Activated T-cell treated with anti-CD3 and anti-CD28 coated beads, Interleukin-2, amount 50 U/mL, for 4 hours (primary cell): ENCODE measurements around the gene MAGI1. TPM values are rescaled to one million over a fixed set of nuclear protein-coding genes. Genes with fewer than 3 reads are reported as not detected.

ENCODE experiments used
- ATAC-seq, 2 donors: fragments of 200-7000 bp; cut with Tn5 transposase; one replicate each; pipeline ENCODE4 v1.10.0; 2021
- DNase-seq: peaks from one replicate; pipeline ENCODE4 v3.0.0-alpha.2; 2020
- H3K27me3 Mint-ChIP-seq: one replicate; pipeline ENCODE4 v1.8.0; 2021; ENCODE audit warnings: low read depth, mixed read lengths
- H3K36me3 Mint-ChIP-seq: one replicate; pipeline ENCODE4 v1.8.0; 2022; ENCODE audit warnings: mixed read lengths; ENCODE audit not compliant: insufficient read depth
- H3K4me1 Mint-ChIP-seq: one replicate; pipeline ENCODE4 v1.8.0; 2021; ENCODE audit warnings: low read depth, mixed read lengths
- H3K4me3 Mint-ChIP-seq: one replicate; pipeline ENCODE4 v1.8.0; 2021; ENCODE audit warnings: mild to moderate bottlenecking, moderate library complexity, mixed read lengths
- H3K9me3 Mint-ChIP-seq: one replicate; pipeline ENCODE4 v1.8.0; 2021; ENCODE audit warnings: mixed read lengths
- total RNA-seq, 3 donors: library from RNA; stranded (reverse); gene quantifications; one replicate each; pipeline ENCODE4 v1.2.1, GENCODE V29; 2021

MAGI1 gene
- total RNA-seq, 3 donors from 2014 or later, result 0.45 to 0.76 (median 0.46) TPM

- peaks cover 5% of the 10 kb centered on the region for H3K9me3 Mint-ChIP-seq
- H3K36me3 Mint-ChIP-seq, result no peaks in the 10 kb centered on the region
- no peaks in the 10 kb centered on the region for H3K27me3 Mint-ChIP-seq
- DNase-seq, result no peak
- ATAC-seq, result no peak
- no peak overlapping the region for H3K4me3 Mint-ChIP-seq
- H3K4me1 Mint-ChIP-seq, result no peaks in the 10 kb centered on the region
Observed at GRCh38 chr3:65659396-65659795, 379.3 kb downstream of the MAGI1 start.

- Mint-ChIP-seq H3K9me3 (peaks cover 5% of the 10 kb centered on the region), H3K36me3 (no peaks in the 10 kb centered on the region), H3K4me3 (no peak overlapping the region), H3K4me1 (no peaks in the 10 kb centered on the region), H3K27me3 (no peaks in the 10 kb centered on the region)
- DNase-seq (no peak), ATAC-seq (no peak)
Observed at GRCh38 chr3:65658401-65658800, 380.3 kb downstream of the MAGI1 start.

GRCh38 chr3:65655061-65655460 lies 383.7 kb downstream of the MAGI1 start:
- DNase-seq (no peak), ATAC-seq (no peak)
- Mint-ChIP-seq H3K4me1 (no peaks in the 10 kb centered on the region), H3K36me3 (no peaks in the 10 kb centered on the region), H3K4me3 (no peak overlapping the region), H3K27me3 (no peaks in the 10 kb centered on the region), H3K9me3 (peaks cover 5% of the 10 kb centered on the region)

DNA sequence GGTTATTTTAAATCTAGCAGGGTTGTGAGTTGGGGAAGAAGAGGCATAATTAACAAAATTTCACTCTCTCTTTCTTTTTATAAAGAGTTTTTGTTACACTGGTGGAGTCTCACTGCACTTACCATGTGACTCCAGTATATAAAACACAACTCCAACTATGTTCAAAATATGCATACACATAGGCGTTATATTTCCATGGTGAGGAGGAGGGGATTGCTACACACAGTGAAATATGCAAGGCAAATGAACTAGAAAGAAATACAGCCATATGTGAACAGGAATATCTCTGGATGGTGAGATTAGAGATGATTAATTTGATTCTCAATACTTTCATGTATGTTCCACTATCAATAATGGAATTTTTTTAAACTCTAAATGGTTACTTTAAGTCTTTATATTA lies 385.0 kb downstream of the MAGI1 start:
- H3K27me3 Mint-ChIP-seq, result no peaks in the 10 kb centered on the region
- H3K4me1 Mint-ChIP-seq, result no peaks in the 10 kb centered on the region
- no peak overlapping the region for H3K4me3 Mint-ChIP-seq
- H3K9me3 Mint-ChIP-seq, result no peaks in the 10 kb centered on the region
- H3K36me3 Mint-ChIP-seq, result no peaks in the 10 kb centered on the region
- ATAC-seq (no peak), DNase-seq (no peak)

DNA sequence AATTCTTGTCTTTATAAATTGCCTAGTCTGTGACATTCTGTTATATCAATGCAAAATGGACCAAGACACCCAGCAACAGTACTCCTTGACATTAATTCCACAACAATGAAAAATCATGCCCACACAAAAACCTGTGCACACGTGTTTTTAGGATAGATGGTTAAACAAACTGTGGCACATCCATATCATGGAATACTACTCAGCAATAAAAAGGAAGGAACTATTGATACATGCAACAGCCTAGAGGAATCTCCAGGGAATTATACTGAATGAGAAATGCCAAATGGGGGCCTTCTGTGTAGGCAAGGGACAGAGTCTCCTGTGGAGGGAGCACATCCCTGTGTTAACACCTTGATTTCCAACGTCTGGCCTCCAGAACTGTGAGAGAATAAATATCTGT lies 388.5 kb downstream of the MAGI1 start:
- Mint-ChIP-seq H3K4me1 (no peaks in the 10 kb centered on the region), H3K36me3 (no peaks in the 10 kb centered on the region), H3K27me3 (no peaks in the 10 kb centered on the region), H3K4me3 (no peak overlapping the region), H3K9me3 (peaks cover 21% of the 10 kb centered on the region)
- ATAC-seq (no peak), DNase-seq (no peak)

DNA sequence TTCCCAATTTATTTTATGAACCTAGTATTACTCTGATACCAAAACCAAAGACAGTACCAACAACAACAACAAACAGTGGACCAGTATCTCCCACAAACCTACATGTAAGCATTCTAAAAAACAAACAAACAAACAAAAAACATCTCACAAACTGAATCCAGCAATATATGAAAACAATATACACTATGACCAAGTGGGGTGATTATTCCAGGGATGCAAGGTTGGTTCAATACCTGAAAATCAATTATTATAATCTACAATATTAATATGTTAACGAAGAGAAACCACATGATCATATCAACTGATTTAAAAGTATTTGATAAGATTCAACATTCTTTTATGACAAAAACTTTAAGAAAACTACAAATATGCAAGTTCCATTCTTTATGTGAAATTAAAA lies 391.3 kb downstream of the MAGI1 start:
- DNase-seq (no peak), ATAC-seq (no peak)
- Mint-ChIP-seq H3K27me3 (no peaks in the 10 kb centered on the region), H3K9me3 (peaks cover 27% of the 10 kb centered on the region), H3K36me3 (no peaks in the 10 kb centered on the region), H3K4me1 (no peaks in the 10 kb centered on the region), H3K4me3 (no peak overlapping the region)

- Mint-ChIP-seq H3K36me3 (no peaks in the 10 kb centered on the region), H3K4me1 (no peaks in the 10 kb centered on the region), H3K27me3 (peaks cover 3% of the 10 kb centered on the region)
Observed at GRCh38 chr3:65642883-65643282, 395.8 kb downstream of the MAGI1 start.

DNA sequence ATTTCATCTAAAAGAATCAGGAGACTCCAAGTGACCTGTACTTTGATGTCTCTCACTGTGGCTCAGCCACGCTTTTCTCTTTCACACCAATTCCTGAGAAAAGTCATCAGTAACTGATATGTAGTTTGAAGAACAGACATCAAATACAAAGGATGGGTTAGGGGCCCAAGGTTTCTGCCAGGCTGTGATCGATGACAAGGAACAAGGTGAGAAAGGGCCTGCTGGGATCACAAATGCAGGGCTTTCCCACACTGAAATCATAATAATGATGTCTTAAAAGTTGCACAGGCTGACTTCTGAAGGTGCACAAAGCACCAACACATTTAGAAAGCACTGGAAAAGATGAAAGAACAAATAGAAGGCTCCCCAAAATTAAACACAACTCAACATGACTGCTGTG lies 396.9 kb downstream of the MAGI1 start:
- Mint-ChIP-seq H3K36me3 (no peaks in the 10 kb centered on the region), H3K9me3 (peaks cover 20% of the 10 kb centered on the region), H3K27me3 (peaks cover 3% of the 10 kb centered on the region), H3K4me3 (no peak overlapping the region), H3K4me1 (no peaks in the 10 kb centered on the region)
- DNase-seq (no peak), ATAC-seq (no peak)

More at GRCh38 chr3:65642883-65643282, 395.8 kb downstream of the MAGI1 start:
- ATAC-seq (no peak), DNase-seq (no peak)
- Mint-ChIP-seq H3K4me3 (no peak overlapping the region), H3K9me3 (peaks cover 31% of the 10 kb centered on the region)

DNA sequence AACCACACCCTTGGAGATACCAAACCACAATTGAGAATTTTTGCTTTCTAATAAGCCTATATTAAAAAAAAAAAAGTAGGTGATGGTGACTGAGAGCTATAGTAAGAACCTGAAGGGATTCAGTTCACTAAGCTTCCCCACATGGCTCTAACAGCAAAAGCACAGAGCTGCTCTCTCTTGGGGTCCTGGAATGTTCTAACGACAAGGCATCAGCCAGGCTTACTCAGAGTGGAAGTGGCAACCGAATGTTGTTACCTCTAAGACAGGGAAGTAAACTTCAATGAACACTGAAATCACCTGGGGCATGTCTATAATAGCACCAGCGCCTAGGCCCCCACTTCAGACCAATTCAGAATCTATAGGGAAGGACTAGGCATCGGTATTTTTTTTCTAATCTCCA lies 397.7 kb downstream of the MAGI1 start:
- Mint-ChIP-seq H3K4me1 (no peaks in the 10 kb centered on the region), H3K4me3 (no peak overlapping the region), H3K9me3 (peaks cover 13% of the 10 kb centered on the region), H3K36me3 (no peaks in the 10 kb centered on the region), H3K27me3 (peaks cover 3% of the 10 kb centered on the region)
- no peak for DNase-seq
- ATAC-seq, result no peak

DNA sequence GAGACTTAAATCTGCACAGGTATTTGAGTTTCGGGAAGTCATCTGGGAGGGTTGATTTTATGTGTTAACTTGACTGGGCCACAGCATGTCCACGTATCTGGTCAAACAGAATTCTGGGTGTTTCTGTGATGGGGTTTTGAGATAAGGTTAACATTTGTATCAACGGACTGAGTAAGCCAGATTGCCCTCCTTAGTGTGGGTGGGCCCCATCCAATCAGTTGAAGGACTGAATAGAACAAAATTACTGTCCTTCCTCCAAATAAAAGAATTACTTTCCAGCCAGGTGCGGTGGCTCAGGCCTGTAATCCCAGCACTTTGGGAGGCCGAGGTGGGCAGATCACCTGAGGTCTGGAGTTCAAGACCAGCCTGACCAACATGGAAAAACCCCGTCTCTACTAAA lies 399.3 kb downstream of the MAGI1 start:
- no peak for ATAC-seq
- H3K4me3 Mint-ChIP-seq, result no peak overlapping the region
- no peaks in the 10 kb centered on the region for H3K4me1 Mint-ChIP-seq
- no peaks in the 10 kb centered on the region for H3K36me3 Mint-ChIP-seq
- DNase-seq, result no peak
- peaks cover 10% of the 10 kb centered on the region for H3K9me3 Mint-ChIP-seq
- peaks cover 3% of the 10 kb centered on the region for H3K27me3 Mint-ChIP-seq

- Mint-ChIP-seq H3K4me3 (no peak overlapping the region), H3K27me3 (peaks cover 3% of the 10 kb centered on the region), H3K9me3 (peaks cover 4% of the 10 kb centered on the region), H3K4me1 (no peaks in the 10 kb centered on the region), H3K36me3 (no peaks in the 10 kb centered on the region)
- DNase-seq, result no peak
- no peak for ATAC-seq
Observed at GRCh38 chr3:65638301-65638700, 400.4 kb downstream of the MAGI1 start.

- H3K4me1 Mint-ChIP-seq, result no peaks in the 10 kb centered on the region
- H3K27me3 Mint-ChIP-seq, result peaks cover 3% of the 10 kb centered on the region
- peaks cover 5% of the 10 kb centered on the region for H3K9me3 Mint-ChIP-seq
- H3K36me3 Mint-ChIP-seq, result no peaks in the 10 kb centered on the region
- DNase-seq (no peak), ATAC-seq (no peak)
- H3K4me3 Mint-ChIP-seq, result no peak overlapping the region
Observed at GRCh38 chr3:65636326-65636725, 402.4 kb downstream of the MAGI1 start.

DNA sequence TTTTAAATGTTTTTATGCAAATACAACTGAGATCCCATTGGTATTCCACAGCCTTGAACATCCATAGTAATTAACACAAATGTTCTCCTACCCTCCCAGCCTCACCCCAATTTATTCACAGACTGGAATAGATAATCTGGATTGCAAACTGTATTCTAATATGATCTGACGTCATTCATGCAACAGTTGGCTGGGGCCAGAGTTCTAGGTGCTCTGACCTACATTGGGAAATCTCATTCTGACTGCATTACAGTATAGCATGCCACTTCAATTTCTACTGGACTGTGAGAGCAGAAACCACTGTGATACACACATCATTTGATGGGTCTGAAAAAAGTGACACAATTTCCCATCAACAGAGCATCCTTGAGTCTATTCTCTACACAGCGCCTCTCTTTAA lies 403.1 kb downstream of the MAGI1 start:
- no peaks in the 10 kb centered on the region for H3K36me3 Mint-ChIP-seq
- peaks cover 3% of the 10 kb centered on the region for H3K27me3 Mint-ChIP-seq
- DNase-seq, result no peak
- peaks cover 7% of the 10 kb centered on the region for H3K9me3 Mint-ChIP-seq
- H3K4me3 Mint-ChIP-seq, result no peak overlapping the region
- H3K4me1 Mint-ChIP-seq, result no peaks in the 10 kb centered on the region
- ATAC-seq, result no peak

- ATAC-seq (no peak), DNase-seq (no peak)
- Mint-ChIP-seq H3K4me1 (no peaks in the 10 kb centered on the region), H3K36me3 (no peaks in the 10 kb centered on the region), H3K9me3 (peaks cover 11% of the 10 kb centered on the region), H3K4me3 (no peak overlapping the region), H3K27me3 (no peaks in the 10 kb centered on the region)
Observed at GRCh38 chr3:65633018-65633638, 405.6 kb downstream of the MAGI1 start.

GRCh38 chr3:65632414-65632813 lies 406.3 kb downstream of the MAGI1 start:
- H3K36me3 Mint-ChIP-seq, result no peaks in the 10 kb centered on the region
- H3K9me3 Mint-ChIP-seq, result peaks cover 11% of the 10 kb centered on the region
- H3K4me1 Mint-ChIP-seq, result no peaks in the 10 kb centered on the region
- ATAC-seq (no peak), DNase-seq (no peak)
- H3K27me3 Mint-ChIP-seq, result no peaks in the 10 kb centered on the region
- no peak overlapping the region for H3K4me3 Mint-ChIP-seq

GRCh38 chr3:65628978-65629377 lies 409.7 kb downstream of the MAGI1 start:
- no peaks in the 10 kb centered on the region for H3K27me3 Mint-ChIP-seq
- DNase-seq (no peak), ATAC-seq (no peak)
- no peaks in the 10 kb centered on the region for H3K36me3 Mint-ChIP-seq
- H3K9me3 Mint-ChIP-seq, result peaks cover 11% of the 10 kb centered on the region
- no peaks in the 10 kb centered on the region for H3K4me1 Mint-ChIP-seq
- no peak overlapping the region for H3K4me3 Mint-ChIP-seq
